ENCODE results near the gene MYCL. TPM values are rescaled to one million over a fixed set of nuclear protein-coding genes. Genes with fewer than 3 reads are reported as not detected.

MYCL gene
- total and polyA plus RNA-seq, 2 of the 13 experiments (the other 11 are each of a cell fraction or from before 2014, with no cell fraction given): 0.31 to 1.7 TPM

- TF ChIP-seq RARG (CRISPR knock-in tag; IDR thresholded peaks at IDR 0.05; ENCODE audit: low read depth) (no peak), ARID3A (IDR thresholded peaks at IDR 0.05; ENCODE audit: low read depth, low read length) (peak; percentile 23; the same call in 1 of the 2 replicates), ZMAT3 (CRISPR knock-in tag; conservative IDR thresholded peaks at IDR 0.05) (no peak), GATAD2A (CRISPR knock-in tag; IDR thresholded peaks at IDR 0.05) (peak; percentile 47; the same call in 1 of the 2 replicates), ZFP62 (CRISPR knock-in tag; IDR thresholded peaks at IDR 0.05) (no peak), MIER3 (CRISPR knock-in tag; IDR thresholded peaks at IDR 0.05; ENCODE audit: borderline replicate concordance) (no peak; the same call in 1 of the 2 replicates), ZNF790 (CRISPR knock-in tag; IDR thresholded peaks at IDR 0.05; ENCODE audit: borderline replicate concordance) (no peak), ZNF709 (CRISPR knock-in tag; IDR thresholded peaks at IDR 0.05) (no peak), ZNF672 (CRISPR knock-in tag; IDR thresholded peaks at IDR 0.05) (no peak), E2F1 (CRISPR knock-in tag; IDR thresholded peaks at IDR 0.05) (no peak), ZNF841 (CRISPR knock-in tag; IDR thresholded peaks at IDR 0.05; ENCODE audit: borderline replicate concordance) (no peak), KDM5A (IDR thresholded peaks at IDR 0.05; ENCODE audit: borderline replicate concordance, low read length) (no peak), FOXJ3 (CRISPR knock-in tag; IDR thresholded peaks at IDR 0.05; ENCODE audit: borderline replicate concordance) (no peak), MAF1 (CRISPR knock-in tag; IDR thresholded peaks at IDR 0.05; ENCODE audit: borderline replicate concordance) (no peak), RFXAP (CRISPR knock-in tag; IDR thresholded peaks at IDR 0.05; ENCODE audit: borderline replicate concordance) (0 out of 2 replicates have a peak, but pooled peaks have one; percentile 24), RELA (CRISPR knock-in tag; IDR thresholded peaks at IDR 0.05) (no peak), ZNF12 (CRISPR knock-in tag; IDR thresholded peaks at IDR 0.05) (no peak), DPF2 (CRISPR knock-in tag; IDR thresholded peaks at IDR 0.05; ENCODE audit: borderline replicate concordance, low read depth) (no peak), CHCHD3 (CRISPR knock-in tag; IDR thresholded peaks at IDR 0.05) (no peak)
- TF ChIP-seq, protein P1, sequence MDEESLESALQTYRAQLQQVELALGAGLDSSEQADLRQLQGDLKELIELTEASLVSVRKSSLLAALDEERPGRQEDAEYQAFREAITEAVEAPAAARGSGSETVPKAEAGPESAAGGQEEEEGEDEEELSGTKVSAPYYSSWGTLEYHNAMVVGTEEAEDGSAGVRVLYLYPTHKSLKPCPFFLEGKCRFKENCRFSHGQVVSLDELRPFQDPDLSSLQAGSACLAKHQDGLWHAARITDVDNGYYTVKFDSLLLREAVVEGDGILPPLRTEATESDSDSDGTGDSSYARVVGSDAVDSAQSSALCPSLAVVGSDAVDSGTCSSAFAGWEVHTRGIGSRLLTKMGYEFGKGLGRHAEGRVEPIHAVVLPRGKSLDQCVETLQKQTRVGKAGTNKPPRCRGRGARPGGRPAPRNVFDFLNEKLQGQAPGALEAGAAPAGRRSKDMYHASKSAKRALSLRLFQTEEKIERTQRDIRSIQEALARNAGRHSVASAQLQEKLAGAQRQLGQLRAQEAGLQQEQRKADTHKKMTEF (CRISPR knock-in tag; IDR thresholded peaks at IDR 0.05): peak; percentile 47
- TF ChIP-seq, protein P2, sequence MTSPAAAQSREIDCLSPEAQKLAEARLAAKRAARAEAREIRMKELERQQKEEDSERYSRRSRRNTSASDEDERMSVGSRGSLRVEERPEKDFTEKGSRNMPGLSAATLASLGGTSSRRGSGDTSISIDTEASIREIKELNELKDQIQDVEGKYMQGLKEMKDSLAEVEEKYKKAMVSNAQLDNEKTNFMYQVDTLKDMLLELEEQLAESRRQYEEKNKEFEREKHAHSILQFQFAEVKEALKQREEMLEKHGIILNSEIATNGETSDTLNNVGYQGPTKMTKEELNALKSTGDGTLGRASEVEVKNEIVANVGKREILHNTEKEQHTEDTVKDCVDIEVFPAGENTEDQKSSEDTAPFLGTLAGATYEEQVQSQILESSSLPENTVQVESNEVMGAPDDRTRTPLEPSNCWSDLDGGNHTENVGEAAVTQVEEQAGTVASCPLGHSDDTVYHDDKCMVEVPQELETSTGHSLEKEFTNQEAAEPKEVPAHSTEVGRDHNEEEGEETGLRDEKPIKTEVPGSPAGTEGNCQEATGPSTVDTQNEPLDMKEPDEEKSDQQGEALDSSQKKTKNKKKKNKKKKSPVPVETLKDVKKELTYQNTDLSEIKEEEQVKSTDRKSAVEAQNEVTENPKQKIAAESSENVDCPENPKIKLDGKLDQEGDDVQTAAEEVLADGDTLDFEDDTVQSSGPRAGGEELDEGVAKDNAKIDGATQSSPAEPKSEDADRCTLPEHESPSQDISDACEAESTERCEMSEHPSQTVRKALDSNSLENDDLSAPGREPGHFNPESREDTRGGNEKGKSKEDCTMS (CRISPR knock-in tag; conservative IDR thresholded peaks at IDR 0.05): no peak
- TF ChIP-seq, protein P3, sequence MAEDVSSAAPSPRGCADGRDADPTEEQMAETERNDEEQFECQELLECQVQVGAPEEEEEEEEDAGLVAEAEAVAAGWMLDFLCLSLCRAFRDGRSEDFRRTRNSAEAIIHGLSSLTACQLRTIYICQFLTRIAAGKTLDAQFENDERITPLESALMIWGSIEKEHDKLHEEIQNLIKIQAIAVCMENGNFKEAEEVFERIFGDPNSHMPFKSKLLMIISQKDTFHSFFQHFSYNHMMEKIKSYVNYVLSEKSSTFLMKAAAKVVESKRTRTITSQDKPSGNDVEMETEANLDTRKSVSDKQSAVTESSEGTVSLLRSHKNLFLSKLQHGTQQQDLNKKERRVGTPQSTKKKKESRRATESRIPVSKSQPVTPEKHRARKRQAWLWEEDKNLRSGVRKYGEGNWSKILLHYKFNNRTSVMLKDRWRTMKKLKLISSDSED (CRISPR knock-in tag; IDR thresholded peaks at IDR 0.05): no peak
Measured at GRCh38 chr1:39898648-39899603, 2.8 kb downstream of the MYCL start (continued).
